GM12864 (cell line): Measurements from ENCODE around the gene SPON1.
"Not testable (repeated sequence)": the region's sequence is repeated elsewhere in the genome, so short reads cannot be mapped to it uniquely, and the experiment has no call there.

Source experiments
- DNase-seq: peaks from one replicate; pipeline ENCODE4 v3.0.0-alpha.2; 2011; ENCODE audit warnings: low read depth
- H3K4me3 ChIP-seq: 2 replicates; pipeline ENCODE4 v1.5.1; 2011; ENCODE audit warnings: mild to moderate bottlenecking, low read depth, low read length, control low read depth
- TF ChIP-seq, protein P1 (sequence below): IDR thresholded peaks from 2 replicates; pipeline ENCODE4 v1.5.1; 2011; ENCODE audit warnings: low read depth, mild to moderate bottlenecking, moderate library complexity, low read length, control low read depth, inconsistent platforms; ENCODE audit errors: missing control alignments

Gene SPON1

DNA sequence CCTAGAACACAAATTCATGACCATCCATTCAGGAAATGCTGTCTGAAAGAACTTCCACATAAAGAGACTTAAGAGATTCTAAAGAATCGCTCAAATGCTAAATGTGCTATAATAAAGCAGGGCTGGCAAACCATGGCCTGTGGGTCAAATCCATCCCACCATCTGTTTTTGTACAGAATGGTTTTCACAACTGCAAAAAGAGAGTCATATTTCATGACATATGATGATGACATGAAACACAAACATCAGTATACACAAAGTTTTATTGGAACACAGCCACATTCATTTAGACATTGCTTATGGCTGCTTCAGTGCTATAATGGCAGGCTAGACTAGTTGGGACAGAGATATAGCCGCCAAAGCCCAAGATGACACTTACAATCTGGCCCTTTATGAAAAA, 311.4 kb downstream of the SPON1 start:
- H3K4me3 ChIP-seq, result no peak overlapping the region
- DNase-seq, result no peak
- TF ChIP-seq, protein P1, sequence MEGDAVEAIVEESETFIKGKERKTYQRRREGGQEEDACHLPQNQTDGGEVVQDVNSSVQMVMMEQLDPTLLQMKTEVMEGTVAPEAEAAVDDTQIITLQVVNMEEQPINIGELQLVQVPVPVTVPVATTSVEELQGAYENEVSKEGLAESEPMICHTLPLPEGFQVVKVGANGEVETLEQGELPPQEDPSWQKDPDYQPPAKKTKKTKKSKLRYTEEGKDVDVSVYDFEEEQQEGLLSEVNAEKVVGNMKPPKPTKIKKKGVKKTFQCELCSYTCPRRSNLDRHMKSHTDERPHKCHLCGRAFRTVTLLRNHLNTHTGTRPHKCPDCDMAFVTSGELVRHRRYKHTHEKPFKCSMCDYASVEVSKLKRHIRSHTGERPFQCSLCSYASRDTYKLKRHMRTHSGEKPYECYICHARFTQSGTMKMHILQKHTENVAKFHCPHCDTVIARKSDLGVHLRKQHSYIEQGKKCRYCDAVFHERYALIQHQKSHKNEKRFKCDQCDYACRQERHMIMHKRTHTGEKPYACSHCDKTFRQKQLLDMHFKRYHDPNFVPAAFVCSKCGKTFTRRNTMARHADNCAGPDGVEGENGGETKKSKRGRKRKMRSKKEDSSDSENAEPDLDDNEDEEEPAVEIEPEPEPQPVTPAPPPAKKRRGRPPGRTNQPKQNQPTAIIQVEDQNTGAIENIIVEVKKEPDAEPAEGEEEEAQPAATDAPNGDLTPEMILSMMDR, result no peak

DNA sequence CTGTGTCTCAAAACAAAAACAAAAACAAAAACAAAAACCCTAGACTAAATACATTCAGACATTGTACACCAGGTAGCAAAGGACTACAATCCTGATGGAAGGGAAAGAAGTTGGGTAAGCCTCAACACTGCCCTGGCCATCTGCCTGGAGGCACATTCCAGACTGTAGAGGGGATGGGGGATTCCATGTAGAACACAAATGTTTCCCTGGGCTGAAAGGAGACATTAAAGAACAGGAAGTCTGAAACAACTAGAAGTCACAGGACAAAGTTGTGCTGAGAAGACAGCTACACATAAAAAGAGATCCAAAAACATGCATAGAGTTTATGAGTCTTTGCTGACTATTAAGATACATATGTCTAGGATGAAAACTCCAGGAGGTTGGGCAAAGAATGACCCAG, 312.6 kb downstream of the SPON1 start:
- H3K4me3 ChIP-seq, result no peak overlapping the region
- TF ChIP-seq, protein P1, result no peak
- no peak for DNase-seq

DNA sequence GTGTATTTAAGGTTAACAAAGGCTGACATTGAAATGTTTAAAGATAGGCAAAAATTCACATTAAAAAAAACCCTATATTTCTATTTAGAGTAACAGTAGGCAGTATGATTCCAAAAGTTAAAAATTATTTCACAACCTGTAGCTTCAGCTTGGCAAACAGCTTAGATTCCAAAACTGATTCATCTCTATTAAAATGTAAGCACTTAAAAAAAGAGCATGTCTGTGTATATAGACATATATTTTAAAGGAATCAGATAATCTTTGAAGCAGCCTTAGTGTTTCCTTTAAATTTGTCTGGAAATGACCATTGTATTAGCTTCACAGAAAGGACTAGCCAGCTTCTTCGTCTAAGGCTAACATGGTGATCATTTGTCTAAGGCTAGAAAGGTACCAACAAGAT, 316.3 kb downstream of the SPON1 start:
- H3K4me3 ChIP-seq, DNase-seq: not testable (repeated sequence)

DNA sequence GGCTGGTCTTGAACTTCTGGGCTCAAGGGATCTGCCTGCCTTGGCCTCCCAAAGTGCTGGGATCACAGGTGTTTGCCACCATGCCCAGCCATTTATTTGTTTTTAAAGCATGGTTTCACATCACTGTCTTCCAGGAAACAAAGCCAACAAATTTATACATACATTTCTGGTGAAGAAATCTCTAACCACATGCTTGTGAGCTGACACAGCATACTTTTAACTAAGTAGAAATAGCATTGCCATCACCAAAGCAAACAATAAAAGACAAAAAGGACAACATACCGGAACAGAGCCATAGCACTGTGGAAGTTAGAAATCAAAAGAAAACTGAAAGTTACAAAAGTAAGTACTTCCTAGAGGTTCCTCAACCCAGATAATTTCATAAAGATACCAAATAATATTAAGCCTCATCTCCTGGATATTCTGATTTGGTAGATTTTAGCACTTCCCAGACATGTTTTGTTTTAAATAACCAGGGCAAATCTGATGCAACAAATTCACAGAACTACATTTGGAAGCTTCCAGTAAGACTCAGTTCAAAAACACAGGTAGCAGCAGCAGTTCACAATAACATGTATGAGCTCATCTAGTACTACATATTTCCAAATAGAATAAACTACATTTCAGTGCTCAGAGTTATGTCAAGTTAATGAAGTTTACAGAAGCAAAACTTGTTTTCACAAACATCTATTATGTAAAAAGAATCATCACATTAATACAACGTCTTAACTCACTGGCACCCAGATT, 325.8 kb downstream of the SPON1 start:
- no peak overlapping the region for H3K4me3 ChIP-seq
- DNase-seq, result no peak
- TF ChIP-seq, protein P1, result no peak

DNA sequence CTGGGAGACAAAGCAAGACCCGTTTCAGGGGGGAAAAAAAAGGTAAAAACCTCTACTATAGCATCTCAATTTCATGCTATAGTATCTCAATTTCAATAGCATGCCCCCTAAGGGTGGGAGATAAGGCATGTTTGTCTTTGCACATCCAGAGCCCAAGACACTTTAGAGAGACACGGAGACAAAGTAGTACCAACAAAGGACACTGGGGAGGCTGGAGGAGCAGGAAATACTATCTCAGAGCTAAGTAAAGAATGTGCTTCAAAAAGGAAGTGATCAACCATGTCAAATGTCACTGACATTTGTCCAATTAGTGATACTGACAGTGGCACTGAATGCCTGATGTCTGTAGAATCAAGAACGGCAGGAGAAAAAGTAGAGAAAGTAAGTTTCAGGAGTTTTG, 327.9 kb downstream of the SPON1 start:
- no peak overlapping the region for H3K4me3 ChIP-seq
- DNase-seq, result no peak
- TF ChIP-seq, protein P1, result no peak

DNA sequence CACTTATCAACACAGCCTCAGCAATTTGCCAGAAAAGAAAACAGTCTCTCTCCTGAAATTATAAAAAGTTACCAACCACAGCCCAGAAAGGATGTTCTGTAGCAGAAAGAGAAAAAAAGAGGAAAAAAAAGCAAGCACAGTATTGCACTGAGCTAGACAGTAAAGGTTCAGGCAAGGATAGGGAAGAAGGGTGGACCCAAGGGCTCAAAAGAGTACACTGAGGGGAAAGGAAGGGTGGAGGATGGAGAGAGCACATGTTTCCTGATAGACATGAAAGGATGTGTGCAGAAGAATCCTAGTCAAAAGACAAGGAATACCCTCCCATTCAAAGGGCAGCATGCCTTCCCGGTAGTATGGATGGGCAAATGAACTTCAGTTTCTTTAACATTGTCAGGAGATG, 337.4 kb downstream of the SPON1 start:
- TF ChIP-seq, protein P1, result no peak
- H3K4me3 ChIP-seq, result no peak overlapping the region
- DNase-seq, result no peak

DNA sequence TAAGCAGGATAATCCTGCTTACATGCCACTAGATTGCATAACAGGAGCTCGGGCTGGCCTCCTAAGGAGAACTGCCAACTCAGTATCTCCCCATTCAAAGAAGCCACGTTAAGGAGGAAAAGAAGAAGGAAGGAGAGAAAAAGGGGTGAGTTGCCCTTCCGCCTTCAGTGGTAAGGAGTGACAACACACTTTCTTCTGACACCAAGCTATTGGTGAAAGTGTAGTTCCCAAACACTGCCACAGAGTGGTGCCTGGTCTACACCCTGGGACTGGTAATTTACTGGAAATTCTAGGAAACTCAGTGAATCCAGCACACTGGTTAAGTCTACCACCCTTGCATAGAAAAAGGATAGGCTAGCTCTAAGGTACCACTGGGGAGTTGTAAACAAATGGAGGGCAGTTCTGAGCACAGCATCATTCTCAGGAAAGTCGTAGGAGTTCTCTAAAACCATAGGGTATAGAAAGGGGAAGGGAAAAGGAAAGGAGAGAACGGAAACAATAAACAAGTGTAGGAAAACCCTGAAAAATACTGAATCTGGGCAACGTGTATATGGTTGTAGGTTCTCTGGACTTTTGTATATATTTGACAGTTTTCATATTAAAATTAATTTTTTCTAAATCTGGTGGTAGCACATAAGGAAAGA, 338.3 kb downstream of the SPON1 start:
- H3K4me3 ChIP-seq, result no peak overlapping the region
- no peak for DNase-seq
- TF ChIP-seq, protein P1, result peak; percentile 83
